PC-9 (cell line): ENCODE results near the gene WNT2B. TPM values are rescaled to one million over a fixed set of nuclear protein-coding genes. Genes with fewer than 3 reads are reported as not detected.

Source experiments
- BruUV-seq: library from RNA; stranded (reverse); fragments of 400-500 nt; replicated peaks from 2 replicates; lab custom pipeline; 2021; lab: Mats Ljungman, UMichigan
- CTCF ChIA-PET: fragments of 300-600 bp; sonication (Branson Sonifier 250); formaldehyde crosslinking; loops from one replicate; lab custom pipeline; 2022; ENCODE audit warnings: antibody characterized with exemption; lab: Charles Lee
- POLR2A ChIA-PET: fragments of 300-600 bp; sonication (Branson Sonifier 250); formaldehyde crosslinking; loops from one replicate; lab custom pipeline; 2022; ENCODE audit warnings: antibody characterized with exemption; ENCODE audit not compliant: unreplicated experiment; lab: Charles Lee
- DNase-seq, 2 experiments: peaks; one replicate each; pipeline versions ENCODE4 v3.0.0 to v3.0.0-alpha.2; 2015 to 2022; ENCODE audit warnings: mixed read lengths in 1 of 2
- H2AFZ ChIP-seq: fragments of 200-600 bp; sonication (generic); 2 replicates; pipeline ENCODE4 v1.8.1; 2017; ENCODE audit warnings: antibody characterized with exemption
- H3F3A ChIP-seq: fragments of 200-600 bp; sonication (generic); 2 replicates; pipeline ENCODE4 v1.8.1; 2017; ENCODE audit warnings: antibody characterized with exemption, mild to moderate bottlenecking, low read depth; ENCODE audit not compliant: insufficient read depth
- H3K27ac ChIP-seq: fragments of 200-600 bp; sonication (generic); 2 replicates; pipeline ENCODE4 v1.6.1; 2016; ENCODE audit warnings: mixed run types
- H3K27me3 ChIP-seq: fragments of 200-600 bp; sonication (generic); 2 replicates; pipeline ENCODE4 v1.6.1; 2016; ENCODE audit warnings: low read depth, mixed run types; ENCODE audit not compliant: insufficient read depth
- H3K36me3 ChIP-seq: fragments of 200-600 bp; sonication (generic); 2 replicates; pipeline ENCODE4 v1.6.1; 2016; ENCODE audit warnings: low read depth, mixed run types
- H3K4me1 ChIP-seq: fragments of 200-600 bp; sonication (generic); replicated peaks from 2 replicates; pipeline ENCODE4 v1.6.1; 2016; ENCODE audit warnings: mixed run types; ENCODE audit not compliant: insufficient read depth
- H3K4me2 ChIP-seq: fragments of 200-600 bp; sonication (generic); 2 replicates; pipeline ENCODE4 v1.6.1; 2017; ENCODE audit warnings: mixed run types
- H3K4me3 ChIP-seq: fragments of 200-600 bp; sonication (generic); 2 replicates; pipeline ENCODE4 v1.6.1; 2016; ENCODE audit warnings: mixed run types
- H3K79me2 ChIP-seq: fragments of 200-600 bp; sonication (generic); 2 replicates; pipeline ENCODE4 v1.6.1; 2017; ENCODE audit warnings: low read depth, mixed run types
- H3K9me2 ChIP-seq: fragments of 200-600 bp; sonication (generic); 2 replicates; pipeline ENCODE4 v1.8.1; 2017; ENCODE audit warnings: mild to moderate bottlenecking; ENCODE audit not compliant: insufficient read depth
- H3K9me3 ChIP-seq: fragments of 200-600 bp; sonication (generic); 2 replicates; pipeline ENCODE4 v1.8.1; 2016; ENCODE audit warnings: low read depth; ENCODE audit not compliant: insufficient read depth
- H4K20me1 ChIP-seq: fragments of 200-600 bp; sonication (generic); 2 replicates; pipeline ENCODE4 v1.8.1; 2017; ENCODE audit not compliant: insufficient read depth
- CTCF ChIP-seq: fragments of 200-600 bp; sonication (generic); conservative IDR thresholded peaks from 2 replicates; pipeline ENCODE4 v1.6.1; 2017; ENCODE audit warnings: mixed run types, antibody characterized with exemption, mild to moderate bottlenecking, moderate library complexity
- EZH2 ChIP-seq: fragments of 200-600 bp; sonication (generic); IDR thresholded peaks from 2 replicates; pipeline ENCODE4 v1.8.0; 2017; ENCODE audit warnings: antibody characterized with exemption, low read depth
- intact Hi-C: fragments of 100-400 bp; cut with micrococcal nuclease; formaldehyde crosslinking; loops from one replicate; pipeline ENCODE4 v1.10.0; 2022; ENCODE audit not compliant: unreplicated experiment
- total RNA-seq: library from RNA; stranded (reverse); gene quantifications from 2 replicates; pipeline ENCODE4 v1.2.3, GENCODE V29; 2021

The WNT2B gene
- total RNA-seq, 1 experiment from 2014 or later = 0.98 TPM

GRCh38 chr1:112558634-112559033 is 49.9 kb downstream of the WNT2B start:
- no peak overlapping the region for H3K4me2 ChIP-seq
- no peaks in the 10 kb centered on the region for H3K27me3 ChIP-seq
- H2AFZ ChIP-seq = no peak overlapping the region
- BruUV-seq = no TSS peak
- intact Hi-C loops = no loop called here
- DNase-seq = no peak
- 0 out of 2 replicates have a peak overlapping the region, but pooled peaks have one; percentile 3 for H3K27ac ChIP-seq
- peaks cover 7% of the 10 kb centered on the region for H3F3A ChIP-seq
- no peaks in the 10 kb centered on the region for H3K36me3 ChIP-seq
- H4K20me1 ChIP-seq = no peaks in the 10 kb centered on the region
- H3K4me3 ChIP-seq = no peak overlapping the region
- no peaks in the 10 kb centered on the region for H3K79me2 ChIP-seq
- TF ChIP-seq EZH2 (no peak), CTCF (no peak)
- H3K4me1 ChIP-seq = no peaks in the 10 kb centered on the region; the same call in 1 of the 2 replicates
- no peaks in the 10 kb centered on the region for H3K9me2 ChIP-seq
- POLR2A ChIA-PET = interaction anchor here (0.7 kb wide), 1 partner anchor 23 kb away, joined by 8 read pairs; no protein-coding TSS in a partner anchor
- H3K9me3 ChIP-seq = no peaks in the 10 kb centered on the region
- CTCF ChIA-PET = no interaction called here

GRCh38 chr1:112563341-112563740 is 54.6 kb downstream of the WNT2B start:
- DNase-seq = no peak
- intact Hi-C loops = no loop called here
- POLR2A ChIA-PET = no interaction called here
- no peaks in the 10 kb centered on the region for H3K79me2 ChIP-seq
- no peak overlapping the region for H3K4me3 ChIP-seq
- no peaks in the 10 kb centered on the region for H3K27me3 ChIP-seq
- no peaks in the 10 kb centered on the region for H3K4me1 ChIP-seq
- BruUV-seq = no TSS peak
- no peaks in the 10 kb centered on the region for H3K9me3 ChIP-seq
- CTCF ChIA-PET = no interaction called here
- H3K4me2 ChIP-seq = no peak overlapping the region
- peaks cover 26% of the 10 kb centered on the region for H3F3A ChIP-seq
- no peaks in the 10 kb centered on the region; the same call in 1 of the 2 replicates for H3K9me2 ChIP-seq
- H3K27ac ChIP-seq = no peak overlapping the region
- no peak overlapping the region for H2AFZ ChIP-seq
- H3K36me3 ChIP-seq = peaks cover 6% of the 10 kb centered on the region; the same call in 1 of the 2 replicates
- H4K20me1 ChIP-seq = no peaks in the 10 kb centered on the region
- TF ChIP-seq CTCF = no peak
- no peak for TF ChIP-seq EZH2

- no peaks in the 10 kb centered on the region for H3K9me3 ChIP-seq
- no TSS peak for BruUV-seq
- H3K79me2 ChIP-seq = no peaks in the 10 kb centered on the region
- H3K27ac ChIP-seq = no peak overlapping the region
- peaks cover 9% of the 10 kb centered on the region; the same call in 1 of the 2 replicates for H3K36me3 ChIP-seq
- TF ChIP-seq EZH2 (no peak), CTCF (no peak)
- no peaks in the 10 kb centered on the region for H4K20me1 ChIP-seq
- no peaks in the 10 kb centered on the region; the same call in 1 of the 2 replicates for H3K9me2 ChIP-seq
- H3K4me3 ChIP-seq = no peak overlapping the region
- intact Hi-C loops = no loop called here
- H3K4me2 ChIP-seq = no peak overlapping the region
- no peaks in the 10 kb centered on the region for H3K4me1 ChIP-seq
- H3K27me3 ChIP-seq = no peaks in the 10 kb centered on the region
- H2AFZ ChIP-seq = no peak overlapping the region
- ChIA-PET POLR2A (no interaction called here), CTCF (no interaction called here)
- DNase-seq = no peak
- peaks cover 23% of the 10 kb centered on the region for H3F3A ChIP-seq
These were observed 55.3 kb downstream of the WNT2B start for GRCh38 chr1:112564081-112564480.
